ENCODE results near the gene F10.

GRCh38 chr13:113168211-113168610, 45.6 kb downstream of the F10 start:
- TF ChIP-seq CTCF (IDR thresholded peaks at IDR 0.05; ENCODE audit: insufficient read depth, low read length) (no peak), GABPA (IDR thresholded peaks at IDR 0.05; ENCODE audit: low read depth) (no peak)
